Mesodermal cell (in vitro differentiated cells): ENCODE results near the gene SOD3. TPM values are rescaled to one million over a fixed set of nuclear protein-coding genes. Genes with fewer than 3 reads are reported as not detected.

Experiments
- H3K27ac ChIP-seq: 2 replicates; pipeline ENCODE4 v1.7.0; 2013; ENCODE audit warnings: mild to moderate bottlenecking, low read depth, low read length, moderate library complexity; ENCODE audit not compliant: severe bottlenecking
- H3K36me3 ChIP-seq: 2 replicates; pipeline ENCODE4 v1.7.1; 2013; ENCODE audit warnings: mild to moderate bottlenecking, low read length, moderate library complexity; ENCODE audit not compliant: control insufficient read depth, insufficient read depth
- H3K4me1 ChIP-seq: one replicate; pipeline ENCODE4 v1.7.1; 2013; ENCODE audit warnings: mild to moderate bottlenecking, low read length; ENCODE audit not compliant: insufficient read depth, control insufficient read depth, poor library complexity, severe bottlenecking
- H3K4me3 ChIP-seq: 2 replicates; pipeline ENCODE4 v1.7.0; 2013; ENCODE audit warnings: low read length, control low read depth, mild to moderate bottlenecking; ENCODE audit not compliant: insufficient read depth, poor library complexity, severe bottlenecking; ENCODE audit errors: extremely low read depth
- H3K9me3 ChIP-seq: 2 replicates; pipeline ENCODE4 v1.7.1; 2013; ENCODE audit warnings: mild to moderate bottlenecking, low read length, moderate library complexity; ENCODE audit not compliant: control insufficient read depth
- WGBS, 2 experiments: methylation state at CpG; one replicate each; pipeline ENCODE4 v1.1.5; 2013; ENCODE audit warnings: missing lambda C conversion rate in 2 of 2; ENCODE audit not compliant: insufficient coverage in 2 of 2; 5-methylcytosine and 5-hydroxymethylcytosine counted together
- polyA plus RNA-seq, 2 experiments: library from polyadenylated mRNA; stranded (reverse); fragments of 50-300 nt; gene quantifications; one replicate each; pipeline ENCODE4 v1.2.3, GENCODE V29; 2013

Gene SOD3, protein sequence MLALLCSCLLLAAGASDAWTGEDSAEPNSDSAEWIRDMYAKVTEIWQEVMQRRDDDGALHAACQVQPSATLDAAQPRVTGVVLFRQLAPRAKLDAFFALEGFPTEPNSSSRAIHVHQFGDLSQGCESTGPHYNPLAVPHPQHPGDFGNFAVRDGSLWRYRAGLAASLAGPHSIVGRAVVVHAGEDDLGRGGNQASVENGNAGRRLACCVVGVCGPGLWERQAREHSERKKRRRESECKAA
- 12.9 TPM for polyA plus RNA-seq (2013, experiment 1 of 2)
- polyA plus RNA-seq (2013, experiment 2 of 2), result 10.4 TPM

DNA sequence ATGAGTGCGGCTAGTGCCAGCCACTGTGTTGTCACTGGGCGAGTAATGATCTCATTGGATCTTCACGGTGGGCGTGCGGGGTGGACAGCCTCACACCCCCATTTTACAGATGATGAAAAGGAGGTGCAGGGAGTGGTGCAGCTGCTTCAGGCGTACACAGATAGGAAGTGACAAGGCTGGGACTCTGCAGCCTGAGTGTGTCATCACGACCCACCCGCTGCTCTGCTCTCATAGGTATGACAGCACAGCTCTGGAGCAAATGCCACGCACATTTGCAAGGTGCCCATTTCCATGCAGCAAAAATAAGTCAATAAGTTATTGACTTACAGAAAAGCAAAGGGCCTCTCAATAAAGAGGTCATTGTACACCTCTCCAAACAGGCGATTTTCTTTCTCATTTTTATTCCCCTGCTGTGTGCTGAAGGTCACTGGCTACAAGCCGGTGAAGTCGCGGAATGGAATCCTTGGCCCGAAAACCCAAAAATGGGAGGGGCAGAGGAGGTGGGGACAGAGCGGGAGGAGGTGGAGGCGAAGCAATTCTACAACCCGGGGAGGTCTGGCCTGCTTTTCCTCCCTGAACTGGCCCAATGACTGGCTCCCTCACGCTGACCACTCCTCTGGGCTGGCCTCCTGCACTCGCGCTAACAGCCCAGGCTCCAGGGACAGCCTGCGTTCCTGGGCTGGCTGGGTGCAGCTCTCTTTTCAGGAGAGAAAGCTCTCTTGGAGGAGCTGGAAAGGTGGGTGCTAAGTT lies at the start of gene SOD3:
Gene SOD3, plus strand, starts transcription at position 658 of the 750 bp plus-strand sequence. CDS start 3,949 bp downstream, outside the sequence.
- 12 to 36% methylated on average over 11 to 16 of the region's 21 CpGs for WGBS, 2 experiments
- Histone ChIP-seq H3K4me1 (peaks cover 19% of the 10 kb centered on the region), H3K4me3 (peak within 1 kb of the TSS; percentile 18), H3K36me3 (no peaks in the 10 kb centered on the region), H3K9me3 (no peaks in the 10 kb centered on the region), H3K27ac (peak within 1 kb of the TSS; percentile 61)

DNA sequence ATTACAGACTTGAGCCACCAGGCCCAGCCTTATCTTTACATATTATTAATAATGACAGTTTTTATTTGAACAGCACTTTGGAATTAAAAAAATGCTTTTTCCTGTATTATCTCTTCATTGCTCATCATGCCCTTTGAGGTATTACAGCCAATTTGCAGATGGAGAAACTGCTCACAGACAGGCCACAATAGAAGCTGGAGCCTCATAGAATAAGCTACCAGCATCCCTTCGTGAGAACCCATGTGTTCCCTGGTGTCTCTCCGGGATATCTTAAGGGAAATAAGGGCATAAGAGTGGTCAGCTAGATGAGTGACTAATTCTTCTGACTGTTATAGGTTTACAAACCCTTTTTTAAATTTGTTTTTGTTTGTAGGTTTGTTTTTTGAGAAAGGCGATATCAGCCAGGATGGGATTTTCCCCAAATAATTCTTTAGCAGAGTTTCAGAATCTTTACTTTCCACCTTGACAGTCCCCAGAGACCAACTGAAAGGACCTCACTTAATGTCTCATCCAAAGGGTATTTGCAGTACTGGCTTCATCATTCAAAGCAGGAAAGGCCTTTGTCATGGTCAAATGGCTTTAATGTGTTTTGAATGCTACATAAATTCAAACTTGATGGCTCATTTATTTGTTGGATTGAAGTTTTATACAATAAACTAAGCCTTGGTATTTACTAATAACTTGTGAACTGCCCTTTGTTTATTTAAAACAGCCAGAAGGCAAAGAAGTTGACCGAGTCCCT lies 48.0 kb upstream of the SOD3 start:
- no peaks in the 10 kb centered on the region for H3K36me3 ChIP-seq
- 90 to 93% methylated on average over 3 of the region's 4 CpGs for WGBS, 2 experiments
- no peak overlapping the region for H3K4me3 ChIP-seq
- H3K27ac ChIP-seq, result no peak overlapping the region
- no peaks in the 10 kb centered on the region for H3K4me1 ChIP-seq
- no peaks in the 10 kb centered on the region for H3K9me3 ChIP-seq

DNA sequence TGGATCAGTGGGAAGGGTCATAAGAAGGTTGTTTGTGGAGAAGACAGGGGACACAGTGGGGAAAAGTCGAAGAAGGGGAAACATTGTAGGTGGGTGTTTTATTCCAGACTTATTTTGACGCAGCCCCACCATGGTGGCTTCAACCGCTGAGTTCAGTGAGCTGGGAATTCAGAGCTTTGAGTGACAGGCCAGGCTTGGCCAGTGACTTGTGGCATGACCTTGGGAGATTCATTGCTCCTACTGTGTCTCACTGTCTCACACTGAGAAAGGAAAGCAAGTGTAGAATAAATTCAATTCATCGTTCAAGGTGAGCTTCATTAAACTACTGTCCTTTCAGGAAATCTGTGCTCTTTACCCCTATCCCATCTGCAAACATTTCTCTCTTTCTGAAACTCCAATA lies 47.4 kb upstream of the SOD3 start:
- 79 to 94% methylated on average over 4 of the region's 4 CpGs for WGBS, 2 experiments
- H3K27ac ChIP-seq, result no peak overlapping the region
- no peaks in the 10 kb centered on the region for H3K36me3 ChIP-seq
- H3K9me3 ChIP-seq, result no peaks in the 10 kb centered on the region
- no peaks in the 10 kb centered on the region for H3K4me1 ChIP-seq
- H3K4me3 ChIP-seq, result no peak overlapping the region

DNA sequence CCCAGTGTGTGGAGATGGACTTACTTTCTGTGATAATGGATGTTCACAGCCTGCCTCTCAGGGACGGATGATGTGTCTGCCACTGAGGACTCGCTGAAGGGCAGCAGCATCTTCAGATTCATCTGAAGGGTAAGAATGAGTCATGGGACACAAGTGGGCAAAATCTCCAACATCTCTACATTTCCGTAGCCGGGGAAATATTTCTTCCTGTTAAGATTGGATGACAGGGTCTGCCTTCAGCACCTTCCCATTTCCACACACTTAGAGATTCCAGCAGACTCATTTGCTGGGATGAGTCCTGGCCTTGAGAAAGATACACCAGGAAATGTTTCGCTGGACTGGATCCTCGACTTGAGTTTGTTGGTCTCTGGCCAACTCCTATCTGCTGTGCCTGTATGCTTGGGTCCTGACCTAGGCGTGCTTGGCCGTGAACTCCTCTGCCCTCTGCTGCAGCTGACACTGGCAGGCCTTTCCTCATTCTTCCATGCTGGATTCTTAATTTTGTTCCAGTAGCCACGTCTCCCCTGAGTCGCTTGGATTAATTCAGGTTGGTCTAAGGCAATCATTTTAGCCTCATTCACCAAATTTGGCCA lies 46.5 kb upstream of the SOD3 start:
- H3K36me3 ChIP-seq, result no peaks in the 10 kb centered on the region
- H3K4me1 ChIP-seq, result no peaks in the 10 kb centered on the region
- WGBS, 2 experiments, result 92 to 94% methylated on average over 5 to 7 of the region's 10 CpGs
- H3K9me3 ChIP-seq, result no peaks in the 10 kb centered on the region
- H3K27ac ChIP-seq, result no peak overlapping the region
- H3K4me3 ChIP-seq, result no peak overlapping the region

DNA sequence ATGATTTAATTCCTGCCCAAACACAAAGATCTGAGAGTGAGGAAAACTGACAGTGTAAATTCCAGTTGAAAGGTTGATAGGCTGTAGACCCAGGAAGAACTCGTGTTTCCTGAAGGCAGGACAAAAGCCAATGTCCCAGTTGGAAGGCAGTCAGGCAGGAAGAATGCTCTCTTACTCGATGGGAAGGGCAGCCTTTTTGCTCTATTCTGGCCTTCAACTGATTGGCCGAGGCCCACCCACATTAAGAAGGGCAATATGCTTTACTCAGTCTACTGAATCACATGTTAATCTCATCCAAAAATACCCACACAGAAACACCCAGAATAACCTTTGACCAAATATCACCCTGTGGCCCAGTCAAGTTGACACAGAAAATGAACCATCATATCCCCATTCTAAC lies 45.3 kb upstream of the SOD3 start:
- WGBS, 2 experiments, result 79 to 92% methylated on average over 1 to 3 of the region's 3 CpGs
- H3K4me3 ChIP-seq, result no peak overlapping the region
- H3K27ac ChIP-seq, result no peak overlapping the region
- peaks cover 3% of the 10 kb centered on the region for H3K4me1 ChIP-seq
- no peaks in the 10 kb centered on the region for H3K9me3 ChIP-seq
- H3K36me3 ChIP-seq, result no peaks in the 10 kb centered on the region

- Histone ChIP-seq H3K4me1 (peaks cover 3% of the 10 kb centered on the region), H3K27ac (no peak overlapping the region), H3K9me3 (peaks cover 6% of the 10 kb centered on the region), H3K36me3 (no peaks in the 10 kb centered on the region), H3K4me3 (no peak overlapping the region)
- 80 to 94% methylated on average over 2 to 3 of the region's 3 CpGs for WGBS, 2 experiments
Measured at GRCh38 chr4:24751926-24752539, 43.3 kb upstream of the SOD3 start.

DNA sequence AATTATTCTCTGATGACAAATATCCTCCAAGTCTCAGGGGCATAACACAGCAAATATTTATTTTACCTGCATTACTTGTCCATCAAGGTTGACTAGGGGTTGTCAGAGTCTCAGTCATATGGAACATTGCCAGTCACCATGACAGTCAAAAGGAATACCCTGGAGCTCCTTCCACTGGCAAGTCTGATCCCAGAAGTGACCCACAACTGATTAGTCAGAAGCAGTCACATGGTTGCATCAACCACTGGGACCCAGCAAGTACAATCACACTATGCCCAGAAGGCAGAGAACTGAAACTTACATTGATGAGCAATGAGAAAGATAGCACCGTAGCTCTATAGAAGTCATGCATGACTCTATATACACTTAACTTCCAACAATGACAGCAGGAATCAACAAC lies 41.9 kb upstream of the SOD3 start:
- no peak overlapping the region for H3K27ac ChIP-seq
- no peak overlapping the region for H3K4me3 ChIP-seq
- H3K4me1 ChIP-seq, result peaks cover 3% of the 10 kb centered on the region
- 80 to 100% methylated on average over 1 of the region's 1 CpG for WGBS, 2 experiments
- peaks cover 7% of the 10 kb centered on the region for H3K9me3 ChIP-seq
- no peaks in the 10 kb centered on the region for H3K36me3 ChIP-seq

DNA sequence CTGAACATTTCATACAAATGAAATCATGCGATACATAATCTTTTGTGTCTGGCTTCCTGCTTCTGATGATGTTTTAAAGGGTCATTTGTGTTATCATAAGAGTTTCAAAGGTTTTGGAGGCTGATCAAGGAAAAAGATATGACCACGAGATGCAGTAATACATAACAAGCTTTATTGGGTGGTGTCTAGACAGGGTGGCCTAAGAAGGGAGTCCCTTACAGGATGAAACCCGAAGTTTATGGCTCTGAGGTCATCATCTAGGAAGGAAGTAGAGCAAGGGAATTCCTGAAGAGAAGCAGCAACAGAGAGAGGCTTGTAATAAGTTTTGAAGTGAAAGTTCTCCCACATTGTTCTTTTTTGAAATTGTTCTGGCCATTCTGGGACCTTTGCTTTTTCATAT lies 40.8 kb upstream of the SOD3 start:
- 84 to 91% methylated on average over 2 of the region's 3 CpGs for WGBS, 2 experiments
- Histone ChIP-seq H3K9me3 (peaks cover 7% of the 10 kb centered on the region), H3K36me3 (no peaks in the 10 kb centered on the region)

GRCh38 chr4:24763631-24764297 lies 31.6 kb upstream of the SOD3 start:
- Histone ChIP-seq H3K27ac (peak overlapping the region; percentile 30), H3K9me3 (no peaks in the 10 kb centered on the region), H3K36me3 (no peaks in the 10 kb centered on the region), H3K4me3 (no peak overlapping the region), H3K4me1 (peaks cover 10% of the 10 kb centered on the region)
- WGBS, 2 experiments, result 86 to 88% methylated on average over 3 to 5 of the region's 5 CpGs

More for the DNA sequence above, 40.8 kb upstream of the SOD3 start:
- H3K4me3 ChIP-seq, result no peak overlapping the region
- peaks cover 3% of the 10 kb centered on the region for H3K4me1 ChIP-seq
- no peak overlapping the region for H3K27ac ChIP-seq

DNA sequence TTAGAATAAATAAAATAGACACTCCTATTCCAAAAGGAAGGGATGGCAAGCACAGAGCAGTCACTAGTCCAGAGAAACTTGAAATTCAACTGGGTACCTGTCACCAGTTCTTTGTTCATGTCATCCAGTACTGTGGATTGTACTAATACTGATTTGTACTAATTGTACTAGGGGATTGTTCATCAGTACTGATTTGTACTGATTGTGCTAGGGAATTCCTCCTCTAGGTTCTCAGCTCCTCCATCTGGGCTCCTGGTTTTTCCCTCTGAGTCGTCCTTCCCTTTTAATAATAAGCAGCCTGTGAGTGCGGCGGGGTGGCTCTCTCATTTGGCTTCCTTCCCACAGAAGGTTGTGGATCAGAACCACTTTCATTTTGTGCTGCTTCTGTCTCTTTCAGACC lies 31.0 kb upstream of the SOD3 start:
- WGBS, 2 experiments, result 60 to 85% methylated on average over 1 to 3 of the region's 3 CpGs
- H3K9me3 ChIP-seq, result no peaks in the 10 kb centered on the region

More for the DNA sequence above, 31.0 kb upstream of the SOD3 start:
- Histone ChIP-seq H3K4me3 (no peak overlapping the region), H3K4me1 (peaks cover 15% of the 10 kb centered on the region), H3K36me3 (no peaks in the 10 kb centered on the region), H3K27ac (no peak overlapping the region)
